Fibroblast of villous mesenchyme (primary cell): Measurements from ENCODE around the gene TXNL1. TPM values are rescaled to one million over a fixed set of nuclear protein-coding genes. Genes with fewer than 3 reads are reported as not detected.

Experiments
- DNase-seq: peaks from one replicate; pipeline ENCODE4 v3.0.0-alpha.2; 2010; ENCODE audit warnings: low read depth
- H3K4me3 ChIP-seq: 2 replicates; pipeline ENCODE4 v1.5.1; 2011; ENCODE audit warnings: low read depth, mild to moderate bottlenecking, low read length
- CTCF ChIP-seq: IDR thresholded peaks from 2 replicates; pipeline ENCODE4 v1.5.1; 2012; ENCODE audit warnings: low read depth, mild to moderate bottlenecking, low read length; ENCODE audit not compliant: insufficient read depth
- total RNA-seq: library from RNA; depleted of rRNA; stranded (reverse); fragments of >200 nt; gene quantifications from 2 replicates; pipeline ENCODE4 v1.2.3, GENCODE V29; 2012

TXNL1 gene
- total RNA-seq, 1 donor = 33.2 TPM

DNA sequence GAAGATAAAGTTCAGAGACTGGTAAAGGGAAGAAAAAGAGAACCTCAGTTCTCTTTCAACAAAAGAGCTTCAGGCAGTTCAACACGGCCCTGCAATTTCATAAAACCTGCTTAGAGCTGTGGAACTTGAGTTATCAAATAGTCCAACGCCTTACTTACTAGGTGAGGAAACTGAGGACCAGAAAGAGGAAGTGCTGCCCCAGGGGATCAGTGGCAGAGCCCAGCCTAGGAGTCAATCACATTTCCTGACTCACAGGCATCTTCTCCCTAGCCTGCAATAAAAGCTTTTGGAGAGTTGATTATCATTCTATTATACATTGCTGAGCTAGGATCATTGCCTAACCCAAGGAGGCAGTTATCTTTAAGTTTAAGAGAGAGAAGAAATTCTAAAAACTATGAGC is 77.4 kb downstream of the TXNL1 start:
- no peak for DNase-seq
- no peak for TF ChIP-seq CTCF
- no peak overlapping the region for H3K4me3 ChIP-seq

GRCh38 chr18:56559044-56559443 is 79.3 kb downstream of the TXNL1 start:
- DNase-seq = no peak
- no peak for TF ChIP-seq CTCF
- no peak overlapping the region for H3K4me3 ChIP-seq

- H3K4me3 ChIP-seq = no peak overlapping the region
- no peak for DNase-seq
- no peak for TF ChIP-seq CTCF
Measured at GRCh38 chr18:56556907-56557306, 81.5 kb downstream of the TXNL1 start.

GRCh38 chr18:56550121-56550520 is 88.3 kb downstream of the TXNL1 start:
- H3K4me3 ChIP-seq = no peak overlapping the region
- no peak for TF ChIP-seq CTCF
- DNase-seq = no peak

Other genes with a start within 250 kb of the TXNL1 start
- gene WDR7, start 12.8 kb upstream of the TXNL1 start, total RNA-seq = 17.1 and 30.7 TPM in 2 replicates